Activated CD4-positive, alpha-beta T cell treated with anti-CD3 and anti-CD28 coated beads, Interleukin-2, amount 50 U/mL, for 16 hours (primary cell): ENCODE measurements around the gene DDC.

Experiments used
- DNase-seq: peaks from one replicate; pipeline ENCODE4 v3.0.0-alpha.2; 2020

Gene DDC

GRCh38 chr7:50450590-50451032 lies 114.6 kb downstream of the DDC start:
- peak; percentile 9 for DNase-seq

GRCh38 chr7:50449881-50450589 lies 115.2 kb downstream of the DDC start, which contains the start of gene FIGNL1:
Gene FIGNL1 (minus strand): TSS chr7:50450350. CDS start chr7:50447287, 3,063 bp downstream.
- peak; percentile 89 for DNase-seq

- DNase-seq = no peak
Observed at GRCh38 chr7:50449501-50449880, 115.7 kb downstream of the DDC start.

- DNase-seq = peak; percentile 69
Observed at GRCh38 chr7:50448823-50449222, 116.4 kb downstream of the DDC start.

GRCh38 chr7:50446542-50446960 lies 118.7 kb downstream of the DDC start:
- peak; percentile 76 for DNase-seq

GRCh38 chr7:50436133-50436806 lies 128.9 kb downstream of the DDC start:
- no peak for DNase-seq

GRCh38 chr7:50431722-50432305 lies 133.4 kb downstream of the DDC start:
- DNase-seq = no peak

GRCh38 chr7:50431316-50431715 lies 133.9 kb downstream of the DDC start:
- DNase-seq = no peak

GRCh38 chr7:50428911-50429310 lies 136.3 kb downstream of the DDC start:
- no peak for DNase-seq

GRCh38 chr7:50427518-50427917 lies 137.7 kb downstream of the DDC start:
- DNase-seq = no peak

- DNase-seq = no peak
Observed at GRCh38 chr7:50426280-50427045, 138.7 kb downstream of the DDC start.

GRCh38 chr7:50425318-50425717 lies 139.9 kb downstream of the DDC start:
- DNase-seq = no peak

GRCh38 chr7:50423860-50424259 lies 141.3 kb downstream of the DDC start:
- no peak for DNase-seq

- DNase-seq = no peak
Observed at GRCh38 chr7:50422858-50423257, 142.3 kb downstream of the DDC start.

GRCh38 chr7:50421043-50421442 lies 144.2 kb downstream of the DDC start:
- DNase-seq = no peak

GRCh38 chr7:50418526-50419290 lies 146.5 kb downstream of the DDC start:
- no peak for DNase-seq

GRCh38 chr7:50418086-50418515 lies 147.1 kb downstream of the DDC start:
- DNase-seq = peak; percentile 87

GRCh38 chr7:50416527-50417182 lies 148.6 kb downstream of the DDC start:
- no peak for DNase-seq

- DNase-seq = no peak
Observed at GRCh38 chr7:50415844-50416364, 149.3 kb downstream of the DDC start.

- DNase-seq = no peak
Observed at GRCh38 chr7:50413561-50413960, 151.6 kb downstream of the DDC start.

- DNase-seq = no peak
Observed at GRCh38 chr7:50412973-50413372, 152.2 kb downstream of the DDC start.

- DNase-seq = no peak
Observed at GRCh38 chr7:50411332-50411731, 153.9 kb downstream of the DDC start.
